IMR-90 (cell line): ENCODE data around the gene PTP4A2. TPM values are rescaled to one million over a fixed set of nuclear protein-coding genes. Genes with fewer than 3 reads are reported as not detected.

Source experiments
- ATAC-seq: fragments of 200-7000 bp; cut with Tn5 transposase; 2 replicates; pipeline ENCODE4 v1.9.1; 2020; ENCODE audit warnings: low read depth, mild to moderate bottlenecking, moderate library complexity
- BruUV-seq: library from RNA; stranded (reverse); fragments of 400-500 nt; replicated peaks from 2 replicates; lab custom pipeline; 2021; lab: Mats Ljungman, UMichigan
- CTCF ChIA-PET: fragments of 300-600 bp; formaldehyde crosslinking; extraction: SDS; loops from one replicate; lab custom pipeline; 2021; ENCODE audit warnings: antibody characterized with exemption; lab: Yijun Ruan, JAX
- POLR2A ChIA-PET: fragments of 300-600 bp; sonication (Branson Sonifier 250); formaldehyde crosslinking; loops from one replicate; lab custom pipeline; 2022; ENCODE audit warnings: antibody characterized with exemption; ENCODE audit not compliant: unreplicated experiment; lab: Charles Lee
- DNase-seq: peaks from one replicate; pipeline ENCODE4 v3.0.0; 2013
- H2AFZ ChIP-seq: replicated peaks from 2 replicates; pipeline ENCODE3; 2013; ENCODE audit warnings: low read length, mild to moderate bottlenecking; ENCODE audit not compliant: poor library complexity
- H2AK5ac ChIP-seq: 2 replicates; pipeline ENCODE4 v1.6.1; 2013; ENCODE audit warnings: low read depth, low read length, inconsistent platforms
- H2AK9ac ChIP-seq: replicated peaks from 2 replicates; pipeline ENCODE3; 2013; ENCODE audit warnings: mild to moderate bottlenecking, low read depth, low read length, moderate library complexity; ENCODE audit not compliant: poor library complexity
- H2BK120ac ChIP-seq: 2 replicates; pipeline ENCODE4 v1.6.1; 2013; ENCODE audit warnings: low read depth, low read length, inconsistent platforms
- H2BK15ac ChIP-seq: 3 replicates; pipeline ENCODE4 v1.6.1; 2013; ENCODE audit warnings: low read depth, low read length, inconsistent platforms
- H2BK20ac ChIP-seq: 2 replicates; pipeline ENCODE4 v1.6.1; 2013; ENCODE audit warnings: low read depth, mild to moderate bottlenecking, inconsistent platforms, low read length, moderate library complexity
- H2BK5ac ChIP-seq: 2 replicates; pipeline ENCODE4 v1.6.1; 2013; ENCODE audit warnings: mild to moderate bottlenecking, low read depth, low read length, inconsistent platforms; ENCODE audit not compliant: poor library complexity, severe bottlenecking
- H3K14ac ChIP-seq: replicated peaks from 2 replicates; pipeline ENCODE4 v1.6.1; 2013; ENCODE audit warnings: low read depth, low read length, inconsistent platforms
- H3K18ac ChIP-seq: 2 replicates; pipeline ENCODE4 v1.6.1; 2013; ENCODE audit warnings: low read depth, low read length, control low read depth
- H3K23ac ChIP-seq: 2 replicates; pipeline ENCODE4 v1.6.1; 2013; ENCODE audit warnings: low read depth, low read length, inconsistent platforms
- H3K27ac ChIP-seq: 2 replicates; pipeline ENCODE4 v1.5.1; 2013; ENCODE audit warnings: mild to moderate bottlenecking, control low read depth, low read length; ENCODE audit not compliant: insufficient read depth
- H3K27me3 ChIP-seq: 2 replicates; pipeline ENCODE4 v1.6.1; 2013; ENCODE audit warnings: low read length; ENCODE audit not compliant: control insufficient read depth, insufficient read depth
- H3K36me3 ChIP-seq: 2 replicates; pipeline ENCODE4 v1.6.1; 2013; ENCODE audit warnings: low read length, mixed read lengths; ENCODE audit not compliant: control insufficient read depth, insufficient read depth
- H3K4ac ChIP-seq: 2 replicates; pipeline ENCODE4 v1.6.1; 2013; ENCODE audit warnings: low read depth, low read length, inconsistent platforms
- H3K4me1 ChIP-seq: 2 replicates; pipeline ENCODE4 v1.6.1; 2013; ENCODE audit warnings: low read length, mixed read lengths; ENCODE audit not compliant: control insufficient read depth, insufficient read depth
- H3K4me2 ChIP-seq: 2 replicates; pipeline ENCODE4 v1.6.1; 2013; ENCODE audit warnings: low read depth, mild to moderate bottlenecking, control low read depth, low read length, moderate library complexity
- H3K4me3 ChIP-seq: 2 replicates; pipeline ENCODE4 v1.5.1; 2013; ENCODE audit warnings: low read depth, mild to moderate bottlenecking, control low read depth, low read length, moderate library complexity; ENCODE audit not compliant: insufficient read depth
- H3K56ac ChIP-seq: 2 replicates; pipeline ENCODE4 v1.6.1; 2013; ENCODE audit warnings: low read length, inconsistent platforms; ENCODE audit not compliant: insufficient read depth; ENCODE audit errors: extremely low read depth
- H3K79me1 ChIP-seq, 2 experiments: 2 replicates each; pipeline ENCODE4 v1.6.1; 2013; ENCODE audit warnings: low read length in 2 of 2, inconsistent platforms in 1 of 2, low read depth in 1 of 2
- H3K9ac ChIP-seq: 2 replicates; pipeline ENCODE4 v1.6.1; 2013; ENCODE audit warnings: low read depth, low read length, control low read depth
- H3K9me1 ChIP-seq: 2 replicates; pipeline ENCODE4 v1.6.1; 2013; ENCODE audit warnings: low read length, inconsistent platforms; ENCODE audit not compliant: insufficient read depth
- H3K9me3 ChIP-seq: 2 replicates; pipeline ENCODE4 v1.6.1; 2013; ENCODE audit warnings: low read length; ENCODE audit not compliant: control insufficient read depth, insufficient read depth
- H4K20me1 ChIP-seq: 2 replicates; pipeline ENCODE4 v1.6.1; 2013; ENCODE audit warnings: low read length, inconsistent platforms; ENCODE audit not compliant: insufficient read depth
- H4K5ac ChIP-seq: 2 replicates; pipeline ENCODE4 v1.6.1; 2013; ENCODE audit warnings: mild to moderate bottlenecking, low read depth, low read length, control low read depth
- H4K8ac ChIP-seq, 2 experiments: 2 replicates each; pipeline ENCODE4 v1.6.1; 2013; ENCODE audit warnings: low read depth in 2 of 2, low read length in 2 of 2, control low read depth in 1 of 2, inconsistent platforms in 1 of 2
- H4K91ac ChIP-seq: 2 replicates; pipeline ENCODE4 v1.6.1; 2013; ENCODE audit warnings: low read depth, low read length, inconsistent platforms; ENCODE audit not compliant: insufficient read depth
- BHLHE40 ChIP-seq: fragments of 150-350 bp; IDR thresholded peaks from 2 replicates; pipeline ENCODE4 v1.6.1; 2016; ENCODE audit warnings: mild to moderate bottlenecking, low read depth, low read length
- CEBPB ChIP-seq: IDR thresholded peaks from 2 replicates; pipeline ENCODE4 v1.6.1; 2012; ENCODE audit warnings: low read depth, low read length, improper control_type of control experiment
- CHD1 ChIP-seq: IDR thresholded peaks from 2 replicates; pipeline ENCODE4 v1.6.1; 2012; ENCODE audit warnings: low read depth, low read length, improper control_type of control experiment
- CTCF ChIP-seq: conservative IDR thresholded peaks from 2 replicates; pipeline ENCODE4 v1.5.1; 2012; ENCODE audit warnings: mild to moderate bottlenecking, low read depth, low read length, improper control_type of control experiment
- ELK1 ChIP-seq: fragments of 150-350 bp; IDR thresholded peaks from 2 replicates; pipeline ENCODE4 v1.6.1; 2016; ENCODE audit warnings: low read depth, mild to moderate bottlenecking, low read length, moderate library complexity, borderline replicate concordance
- FOS ChIP-seq: fragments of 150-350 bp; IDR thresholded peaks from 2 replicates; pipeline ENCODE4 v1.6.1; 2016; ENCODE audit warnings: low read depth, low read length
- MAFK ChIP-seq: IDR thresholded peaks from 2 replicates; pipeline ENCODE4 v1.6.1; 2012; ENCODE audit warnings: low read depth, low read length, improper control_type of control experiment
- MAZ ChIP-seq: IDR thresholded peaks from 2 replicates; pipeline ENCODE4 v1.6.1; 2012; ENCODE audit warnings: low read depth, mild to moderate bottlenecking, low read length, improper control_type of control experiment, moderate library complexity, borderline replicate concordance
- MXI1 ChIP-seq: IDR thresholded peaks from 2 replicates; pipeline ENCODE4 v1.6.1; 2012; ENCODE audit warnings: low read depth, mild to moderate bottlenecking, low read length, moderate library complexity, borderline replicate concordance
- NFE2L2 ChIP-seq: fragments of 150-350 bp; IDR thresholded peaks from 2 replicates; pipeline ENCODE4 v1.6.1; 2016; ENCODE audit warnings: low read depth, mild to moderate bottlenecking, low read length
- POLR2A ChIP-seq: IDR thresholded peaks from 2 replicates; pipeline ENCODE4 v1.6.1; 2012; ENCODE audit warnings: mild to moderate bottlenecking, low read depth, low read length
- RAD21 ChIP-seq: IDR thresholded peaks from 2 replicates; pipeline ENCODE4 v1.6.1; 2012; ENCODE audit warnings: low read length, improper control_type of control experiment
- RCOR1 ChIP-seq: IDR thresholded peaks from 2 replicates; pipeline ENCODE4 v1.6.1; 2012; ENCODE audit warnings: mild to moderate bottlenecking, low read length, improper control_type of control experiment; ENCODE audit not compliant: insufficient replicate concordance
- RFX5 ChIP-seq: IDR thresholded peaks from 2 replicates; pipeline ENCODE4 v1.8.0; 2012; ENCODE audit warnings: low read depth, mild to moderate bottlenecking, low read length, moderate library complexity
- SMC3 ChIP-seq: fragments of 150-350 bp; IDR thresholded peaks from 2 replicates; pipeline ENCODE4 v1.6.1; 2016; ENCODE audit warnings: low read depth, mild to moderate bottlenecking, antibody characterized with exemption, low read length, moderate library complexity
- USF2 ChIP-seq: fragments of 150-350 bp; IDR thresholded peaks from 2 replicates; pipeline ENCODE4 v1.6.1; 2017; ENCODE audit warnings: mild to moderate bottlenecking, antibody characterized with exemption, low read length, low read depth
- WGBS, 2 experiments: methylation state at CpG; one replicate each; pipeline versions ENCODE4 v1.1.5 to v1.1.7; 2013; ENCODE audit warnings: missing lambda C conversion rate in 2 of 2; ENCODE audit not compliant: insufficient read length in 1 of 2; ENCODE audit errors: extremely low coverage in 2 of 2; 5-methylcytosine and 5-hydroxymethylcytosine counted together
- dilution Hi-C: fragments of 300-500 bp; cut with HindIII; formaldehyde crosslinking; loops from one replicate; pipeline ENCODE4 v1.14.3; 2018; ENCODE audit warnings: low sequenced_read_pairs; ENCODE audit not compliant: unreplicated experiment
- in situ Hi-C: fragments of 300-500 bp; cut with MboI; formaldehyde crosslinking; loops from 3 replicates; pipeline ENCODE4 v1.14.3; 2019; ENCODE audit warnings: low sequenced_read_pairs, inconsistent platforms, mixed read lengths
- intact Hi-C: fragments of 100-400 bp; cut with micrococcal nuclease; formaldehyde crosslinking; loops from 2 replicates; pipeline ENCODE4 v1.10.0; 2022
- polyA plus RNA-seq, 3 experiments: library from polyadenylated mRNA; depleted of rRNA; stranded (reverse); fragments of >200 nt; gene quantifications; 2 replicates each; pipeline ENCODE4 v1.2.3, GENCODE V29; 2012; ENCODE audit warnings: low replicate concordance in 1 of 3
- total RNA-seq: library from RNA; depleted of rRNA; stranded (reverse); fragments of >200 nt; gene quantifications from 2 replicates; pipeline ENCODE4 v1.2.3, GENCODE V29; 2012

PTP4A2 gene
- total and polyA plus RNA-seq, 2 of the 4 experiments (the other 2 are of a cell fraction) = 135 to 328 TPM

- Histone ChIP-seq H3K36me3 (peaks cover 35% of the 10 kb centered on the region), H3K23ac (no peak overlapping the region), H4K8ac (no peak overlapping the region), H2AK9ac (no peak overlapping the region), H3K18ac (no peak overlapping the region), H2AK5ac (no peak overlapping the region), H4K5ac (no peak overlapping the region), H4K20me1 (peaks cover 80% of the 10 kb centered on the region), H3K9me3 (no peaks in the 10 kb centered on the region), H3K27ac (no peak overlapping the region), H2BK5ac (no peak overlapping the region), H2AFZ (no peak overlapping the region), H3K9me1 (peaks cover 3% of the 10 kb centered on the region; the same call in 1 of the 2 replicates), H3K4me2 (no peak overlapping the region), H3K56ac (no peak overlapping the region), H3K27me3 (no peaks in the 10 kb centered on the region), H3K9ac (no peak overlapping the region), H3K79me1 (peaks cover 17 to 64% of the 10 kb centered on the region in 2 experiments), H3K4me1 (peaks cover 2% of the 10 kb centered on the region; the same call in 1 of the 2 replicates), H3K14ac (no peak overlapping the region), H2BK15ac (no peak overlapping the region), H3K4me3 (no peak overlapping the region), H2BK20ac (no peak overlapping the region), H2BK120ac (no peak overlapping the region), H4K91ac (no peak overlapping the region), H3K4ac (no peak overlapping the region)
- CTCF ChIA-PET = no interaction called here
- in situ Hi-C loops = no loop called here
- TF ChIP-seq ELK1 (no peak), RFX5 (no peak), USF2 (no peak), NFE2L2 (no peak), CEBPB (no peak), RCOR1 (no peak), RAD21 (no peak), SMC3 (no peak), MXI1 (no peak), BHLHE40 (no peak), FOS (no peak), POLR2A (no peak), MAFK (no peak), CHD1 (no peak), MAZ (no peak), CTCF (no peak)
- no peak for DNase-seq
- ATAC-seq = no peak
- WGBS, 2 experiments = 93% methylated on average over 3 of the region's 3 CpGs; no CpG with 5 or more reads in 1 of the 2 experiments
- dilution Hi-C loops = no loop called here
- BruUV-seq = no TSS peak
- POLR2A ChIA-PET = no interaction called here
- intact Hi-C loops = no loop called here
Measured at GRCh38 chr1:31913968-31914367, 24.2 kb downstream of the PTP4A2 start.
